CD14-positive monocyte (primary cell): Measurements from ENCODE around the gene FNIP2. TPM values are rescaled to one million over a fixed set of nuclear protein-coding genes. Genes with fewer than 3 reads are reported as not detected.
A peak's percentile ranks its signal among the peaks of the same experiment; 100 is the strongest.

Experiments
- DNase-seq, 3 donors: peaks; one replicate each; pipeline ENCODE4 v3.0.0-alpha.2; 2011 to 2022
- H2AFZ ChIP-seq: 2 replicates; pipeline ENCODE4 v1.6.0; 2012; ENCODE audit warnings: mild to moderate bottlenecking, low read depth, low read length, inconsistent platforms; ENCODE audit not compliant: insufficient read depth, poor library complexity, severe bottlenecking
- H3K27ac ChIP-seq, 2 donors: 1 replicate in 1 of 2; 2 replicates in 1 of 2; pipeline ENCODE4 v1.5.1; 2012 to 2013; ENCODE audit warnings: low read length in 2 of 2, control low read depth in 1 of 2, inconsistent platforms in 1 of 2, low read depth in 1 of 2, mild to moderate bottlenecking in 1 of 2
- H3K27me3 ChIP-seq, 2 donors: one replicate each; pipeline versions ENCODE4 v1.6.0 to v1.6.1; 2011 to 2013; ENCODE audit warnings: low read length in 2 of 2; ENCODE audit not compliant: control insufficient read depth in 2 of 2, insufficient read depth in 2 of 2
- H3K36me3 ChIP-seq, 2 donors: replicated peaks in 1 of 2; 1 replicate in 1 of 2; 2 replicates in 1 of 2; pipeline versions ENCODE4 v1.5.1 to v1.6.1; 2012 to 2013; ENCODE audit warnings: low read length in 2 of 2, control low read depth in 1 of 2, inconsistent platforms in 1 of 2, mild to moderate bottlenecking in 1 of 2; ENCODE audit not compliant: insufficient read depth in 2 of 2, control insufficient read depth in 1 of 2
- H3K4me1 ChIP-seq, 2 donors: 1 replicate in 1 of 2; 2 replicates in 1 of 2; pipeline versions ENCODE4 v1.5.1 to v1.6.1; 2012 to 2013; ENCODE audit warnings: low read length in 2 of 2, control low read depth in 1 of 2, inconsistent platforms in 1 of 2, mild to moderate bottlenecking in 1 of 2, moderate library complexity in 1 of 2; ENCODE audit not compliant: insufficient read depth in 2 of 2, control insufficient read depth in 1 of 2
- H3K4me2 ChIP-seq: replicated peaks from 2 replicates; pipeline ENCODE3; 2012; ENCODE audit warnings: low read length, moderate library complexity, mild to moderate bottlenecking; ENCODE audit not compliant: poor library complexity, severe bottlenecking; ENCODE audit errors: extremely low read depth
- H3K4me3 ChIP-seq, 3 experiments: fragments of 200-600 bp in 1 of 3; sonication (generic) in 1 of 3; replicated peaks in 1 of 3; 1 replicate in 2 of 3; 2 replicates in 1 of 3; pipeline ENCODE4 v1.5.1; 2011 to 2013; ENCODE audit warnings: low read length in 3 of 3, mild to moderate bottlenecking in 3 of 3, control low read depth in 2 of 3, low read depth in 2 of 3, inconsistent platforms in 1 of 3, moderate library complexity in 1 of 3
- H3K79me2 ChIP-seq: 2 replicates; pipeline ENCODE4 v1.6.0; 2012; ENCODE audit warnings: mild to moderate bottlenecking, control low read depth, inconsistent platforms, low read length, moderate library complexity; ENCODE audit not compliant: insufficient read depth
- H3K9ac ChIP-seq: 2 replicates; pipeline ENCODE4 v1.6.0; 2017; ENCODE audit warnings: low read length, mild to moderate bottlenecking; ENCODE audit not compliant: insufficient read depth, poor library complexity, severe bottlenecking
- H3K9me3 ChIP-seq, 2 donors: replicated peaks in 1 of 2; 1 replicate in 1 of 2; 2 replicates in 1 of 2; pipeline versions ENCODE4 v1.5.1 to v1.6.1; 2012 to 2013; ENCODE audit warnings: low read length in 2 of 2, control low read depth in 1 of 2; ENCODE audit not compliant: control insufficient read depth in 1 of 2, insufficient read depth in 1 of 2
- H4K20me1 ChIP-seq: 2 replicates; pipeline ENCODE4 v1.6.0; 2012; ENCODE audit warnings: mild to moderate bottlenecking, low read length, control low read depth, moderate library complexity; ENCODE audit not compliant: insufficient read depth
- H3K27ac Mint-ChIP-seq, 7 donors: one replicate each; pipeline ENCODE4 v1.8.0; 2020; ENCODE audit warnings: mild to moderate bottlenecking in 7 of 7, mixed read lengths in 7 of 7, moderate library complexity in 6 of 7, inconsistent platforms in 2 of 7
- H3K27me3 Mint-ChIP-seq, 3 donors: one replicate each; pipeline ENCODE4 v1.8.0; 2021 to 2022; ENCODE audit warnings: low read depth in 3 of 3, mild to moderate bottlenecking in 3 of 3, mixed read lengths in 3 of 3, moderate library complexity in 3 of 3, inconsistent platforms in 1 of 3
- H3K36me3 Mint-ChIP-seq, 2 donors: one replicate each; pipeline ENCODE4 v1.8.0; 2020; ENCODE audit warnings: mixed read lengths in 2 of 2, inconsistent platforms in 1 of 2, mild to moderate bottlenecking in 1 of 2
- H3K4me1 Mint-ChIP-seq: one replicate; pipeline ENCODE4 v1.8.0; 2020; ENCODE audit warnings: mild to moderate bottlenecking, mixed read lengths
- H3K4me3 Mint-ChIP-seq, 2 donors: one replicate each; pipeline ENCODE4 v1.8.0; 2020; ENCODE audit warnings: mild to moderate bottlenecking in 2 of 2, mixed read lengths in 2 of 2, moderate library complexity in 1 of 2
- H3K9me3 Mint-ChIP-seq, 7 donors: one replicate each; pipeline ENCODE4 v1.8.0; 2020 to 2022; ENCODE audit warnings: mixed read lengths in 7 of 7, mild to moderate bottlenecking in 6 of 7, moderate library complexity in 6 of 7, inconsistent platforms in 2 of 7
- CTCF ChIP-seq: fragments of 200-600 bp; IDR thresholded peaks from one replicate; pipeline ENCODE4 v1.8.0; 2022; ENCODE audit warnings: antibody characterized with exemption, mild to moderate bottlenecking
- WGBS: methylation state at CpG from one replicate; pipeline ENCODE4 v1.1.5; 2013; ENCODE audit warnings: missing lambda C conversion rate; ENCODE audit not compliant: insufficient coverage; 5-methylcytosine and 5-hydroxymethylcytosine counted together
- intact Hi-C, 2 donors: fragments of 100-400 bp; cut with micrococcal nuclease; formaldehyde crosslinking; loops; one replicate each; pipeline versions ENCODE4 v1.15.0 to v1.15.1; 2023
- polyA plus RNA-seq, 3 donors: library from polyadenylated mRNA; depleted of rRNA in 1 of 3; unstranded in 2 of 3; stranded (reverse) in 1 of 3; fragments of 300-500 nt in 2 of 3; fragments of >200 nt in 1 of 3; fragmentation: Illumina TruSeq in 2 of 3; gene quantifications; 1 replicate in 2 of 3; 2 replicates in 1 of 3; pipeline ENCODE4 v1.2.3, GENCODE V29; 2012 to 2021

FNIP2 gene
- polyA plus RNA-seq, 3 donors: 3.5 to 7.7 (median 5.7) TPM

- Mint-ChIP-seq H3K4me3 (no peak overlapping the region), H3K4me1 (peaks cover 5% of the 10 kb centered on the region)
Observed at GRCh38 chr4:158849681-158850080, 80.9 kb downstream of the FNIP2 start.

GRCh38 chr4:158850371-158850770 is 81.5 kb downstream of the FNIP2 start:
- no peak overlapping the region for H3K4me3 Mint-ChIP-seq
- Histone ChIP-seq H2AFZ (no peak overlapping the region), H3K27me3 (no peaks in the 10 kb centered on the region), H3K4me3 (no peak overlapping the region), H3K27ac (peak overlapping the region in 1 of 2 donors; percentile 49), H3K9me3 (no peaks in the 10 kb centered on the region), H3K9ac (no peak overlapping the region), H4K20me1 (no peaks in the 10 kb centered on the region), H3K79me2 (no peaks in the 10 kb centered on the region), H3K4me1 (no peaks in the 10 kb centered on the region), H3K36me3 (peaks cover 24 to 61% of the 10 kb centered on the region in 2 donors), H3K4me2 (no peak overlapping the region)
- no peak for TF ChIP-seq CTCF
- H3K27ac Mint-ChIP-seq: peak overlapping the region in 5 of 7 donors; percentile 20 to 61 (median 24)
- intact Hi-C loops: loop anchor here in 1 of 2 donors (10.0 kb wide), 2 partner anchors 46 to 324 kb away; no protein-coding TSS in a partner anchor
- no peak for DNase-seq
- H3K4me1 Mint-ChIP-seq: peaks cover 5% of the 10 kb centered on the region
- no peaks in the 10 kb centered on the region for H3K9me3 Mint-ChIP-seq
- H3K27me3 Mint-ChIP-seq: no peaks in the 10 kb centered on the region
- H3K36me3 Mint-ChIP-seq: peaks cover 44 to 51% of the 10 kb centered on the region in 2 donors

More at GRCh38 chr4:158849681-158850080, 80.9 kb downstream of the FNIP2 start:
- no CpG with 5 or more reads among the region's 2 CpGs for WGBS
- peaks cover 24 to 62% of the 10 kb centered on the region in 2 donors for H3K36me3 ChIP-seq
- intact Hi-C loops: loop anchor here (5.0 to 10.0 kb wide), 3 partner anchors 45 to 325 kb away; no protein-coding TSS in a partner anchor
- no peak overlapping the region for H3K27ac ChIP-seq
- Mint-ChIP-seq H3K9me3 (no peaks in the 10 kb centered on the region), H3K27ac (no peak overlapping the region), H3K36me3 (peaks cover 39 to 44% of the 10 kb centered on the region in 2 donors), H3K27me3 (no peaks in the 10 kb centered on the region)
- no peak for DNase-seq
- no peaks in the 10 kb centered on the region for H3K27me3 ChIP-seq
- no peak overlapping the region for H3K9ac ChIP-seq
- H3K4me3 ChIP-seq: no peak overlapping the region
- no peak overlapping the region for H2AFZ ChIP-seq
- H3K9me3 ChIP-seq: no peaks in the 10 kb centered on the region
- no peaks in the 10 kb centered on the region for H3K79me2 ChIP-seq
- TF ChIP-seq CTCF: no peak
- no peaks in the 10 kb centered on the region for H4K20me1 ChIP-seq
- H3K4me2 ChIP-seq: no peak overlapping the region
- H3K4me1 ChIP-seq: no peaks in the 10 kb centered on the region
